Karpas-422 (cell line): ENCODE measurements around the gene GLTPD2. TPM values are rescaled to one million over a fixed set of nuclear protein-coding genes. Genes with fewer than 3 reads are reported as not detected.

Experiments
- DNase-seq: peaks from one replicate; pipeline ENCODE4 v3.0.0-alpha.2; 2015
- H2AFZ ChIP-seq: fragments of 200-600 bp; sonication (generic); 2 replicates; pipeline ENCODE4 v1.6.1; 2014; ENCODE audit warnings: antibody characterized with exemption, low read length, mixed read lengths
- H3K27ac ChIP-seq: fragments of 200-600 bp; sonication (generic); 2 replicates; pipeline ENCODE4 v1.5.1; 2014; ENCODE audit warnings: mild to moderate bottlenecking, low read length, moderate library complexity
- H3K27me3 ChIP-seq: fragments of 200-600 bp; sonication (generic); 2 replicates; pipeline ENCODE4 v1.6.1; 2014; ENCODE audit warnings: low read length, mixed read lengths
- H3K36me3 ChIP-seq: fragments of 200-600 bp; sonication (generic); 2 replicates; pipeline ENCODE4 v1.6.1; 2014; ENCODE audit warnings: low read length, mixed read lengths; ENCODE audit not compliant: insufficient read depth
- H3K4me1 ChIP-seq: fragments of 200-600 bp; sonication (generic); 2 replicates; pipeline ENCODE4 v1.6.1; 2014; ENCODE audit warnings: mild to moderate bottlenecking, low read length, mixed read lengths
- H3K4me2 ChIP-seq: fragments of 200-600 bp; sonication (generic); 2 replicates; pipeline ENCODE4 v1.6.1; 2014; ENCODE audit warnings: low read length, low read depth, mild to moderate bottlenecking; ENCODE audit not compliant: poor library complexity, severe bottlenecking
- H3K4me3 ChIP-seq: fragments of 200-600 bp; sonication (generic); 2 replicates; pipeline ENCODE4 v1.5.1; 2014; ENCODE audit warnings: mild to moderate bottlenecking, antibody characterized with exemption, low read length, mixed read lengths
- H3K79me2 ChIP-seq: fragments of 200-600 bp; sonication (generic); 2 replicates; pipeline ENCODE4 v1.6.1; 2014; ENCODE audit warnings: mild to moderate bottlenecking, low read length, mixed read lengths
- H3K9ac ChIP-seq: fragments of 200-600 bp; sonication (generic); 2 replicates; pipeline ENCODE4 v1.6.0; 2014; ENCODE audit warnings: low read length
- H3K9me2 ChIP-seq: fragments of 200-600 bp; sonication (generic), shearing (Covaris generic); replicated peaks from 2 replicates; pipeline ENCODE4 v1.6.0; 2014; ENCODE audit warnings: mild to moderate bottlenecking, low read length, moderate library complexity; ENCODE audit not compliant: insufficient read depth
- H3K9me3 ChIP-seq: fragments of 300-700, 200-600 bp; sonication (generic); 2 replicates; pipeline ENCODE4 v1.6.1; 2014; ENCODE audit warnings: low read length, mixed read lengths
- H4K20me1 ChIP-seq: fragments of 200-600 bp; sonication (generic); 2 replicates; pipeline ENCODE4 v1.6.1; 2014; ENCODE audit warnings: mild to moderate bottlenecking, antibody characterized with exemption, low read length, low read depth; ENCODE audit not compliant: insufficient read depth
- total RNA-seq: library from RNA; depleted of rRNA; stranded (reverse); fragments of >200 nt; shearing (Covaris generic); gene quantifications from 2 replicates; pipeline ENCODE4 v1.2.3, GENCODE V29; 2014; ENCODE audit warnings: low replicate concordance

The GLTPD2 gene
- total RNA-seq, 1 experiment from 2014 or later, result not detected

DNA sequence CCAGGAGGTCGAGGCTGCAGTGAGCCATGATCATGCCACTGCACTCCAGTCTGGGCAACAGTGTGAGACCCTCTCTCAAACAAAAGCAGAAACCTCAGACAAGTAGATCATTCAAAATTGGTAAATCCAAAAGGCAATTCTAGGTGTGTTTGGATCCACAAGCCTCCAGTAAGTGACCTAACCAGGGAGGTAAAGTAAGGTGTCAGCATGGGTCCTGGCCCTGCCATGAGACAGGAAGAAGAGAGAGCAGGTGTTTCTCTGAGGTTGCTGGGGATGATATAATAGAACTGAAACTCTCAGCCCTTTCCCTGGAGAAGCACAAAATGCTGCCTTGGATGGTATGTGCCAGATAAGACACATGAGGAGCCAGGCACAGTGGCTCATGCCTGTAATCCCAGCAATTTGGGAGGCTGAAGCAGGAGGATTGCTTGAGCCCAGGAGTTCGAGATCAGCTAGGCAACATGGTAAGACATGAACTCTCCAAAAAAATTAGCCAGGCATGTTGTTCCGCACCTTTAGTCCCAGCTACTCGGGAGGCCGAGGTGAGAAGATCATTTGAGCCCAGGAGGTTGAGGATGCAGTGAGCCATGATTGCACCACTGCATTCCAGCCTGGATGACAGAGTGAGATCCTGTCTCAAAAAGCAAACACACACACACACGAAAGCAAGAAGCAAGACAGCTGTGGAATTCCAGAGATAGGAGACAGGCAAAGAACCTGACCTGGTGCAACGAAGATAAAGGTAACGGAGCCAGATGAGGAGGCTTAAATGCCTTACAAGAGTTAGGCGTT, 10.6 kb upstream of the GLTPD2 start:
- no peak overlapping the region for H3K27ac ChIP-seq
- H3K4me2 ChIP-seq, result no peak overlapping the region
- no peaks in the 10 kb centered on the region for H3K9me2 ChIP-seq
- H3K9me3 ChIP-seq, result no peaks in the 10 kb centered on the region
- no peak overlapping the region for H3K9ac ChIP-seq
- no peaks in the 10 kb centered on the region for H4K20me1 ChIP-seq
- H3K4me1 ChIP-seq, result no peaks in the 10 kb centered on the region
- no peaks in the 10 kb centered on the region for H3K36me3 ChIP-seq
- no peak for DNase-seq
- no peaks in the 10 kb centered on the region for H3K79me2 ChIP-seq
- H3K27me3 ChIP-seq, result no peaks in the 10 kb centered on the region
- H2AFZ ChIP-seq, result no peak overlapping the region
- no peak overlapping the region for H3K4me3 ChIP-seq

DNA sequence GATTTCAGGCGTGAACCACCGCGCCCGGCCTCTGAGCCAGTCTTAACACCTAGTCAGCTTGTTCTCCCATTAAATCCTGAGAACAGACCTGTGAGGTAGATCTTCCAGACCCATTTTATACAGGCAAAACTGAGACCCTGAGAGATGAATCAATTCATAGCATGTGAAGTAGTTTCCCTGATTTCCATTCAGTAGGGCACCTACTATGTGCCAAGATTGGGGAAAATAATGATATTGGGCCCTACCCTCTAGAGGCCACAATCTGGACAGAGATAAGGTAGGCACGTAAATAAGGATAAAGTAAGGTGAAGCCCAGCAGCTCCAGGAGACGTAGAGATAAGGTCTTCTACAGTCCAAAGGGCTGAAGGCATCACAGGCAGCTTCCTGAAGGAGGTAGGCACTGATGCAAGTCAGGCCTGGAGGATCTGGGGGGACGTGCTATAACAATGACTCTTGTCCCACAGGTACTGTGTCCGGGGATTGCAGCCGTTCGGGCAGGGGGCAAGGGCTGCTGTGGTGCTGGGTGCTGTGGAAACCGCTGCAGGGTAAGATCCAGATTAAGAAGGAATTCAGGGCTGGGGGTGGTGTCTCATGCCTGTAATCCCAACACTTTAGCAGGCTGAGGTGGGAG, 8.3 kb upstream of the GLTPD2 start:
- DNase-seq, result no peak
- no peak overlapping the region for H3K4me3 ChIP-seq
- no peak overlapping the region for H3K9ac ChIP-seq
- no peaks in the 10 kb centered on the region for H3K27me3 ChIP-seq
- no peaks in the 10 kb centered on the region for H4K20me1 ChIP-seq
- H3K4me2 ChIP-seq, result no peak overlapping the region
- no peaks in the 10 kb centered on the region for H3K9me2 ChIP-seq
- no peaks in the 10 kb centered on the region for H3K4me1 ChIP-seq
- H3K36me3 ChIP-seq, result no peaks in the 10 kb centered on the region
- H3K79me2 ChIP-seq, result no peaks in the 10 kb centered on the region
- no peak overlapping the region for H2AFZ ChIP-seq
- H3K9me3 ChIP-seq, result no peaks in the 10 kb centered on the region
- H3K27ac ChIP-seq, result no peak overlapping the region

DNA sequence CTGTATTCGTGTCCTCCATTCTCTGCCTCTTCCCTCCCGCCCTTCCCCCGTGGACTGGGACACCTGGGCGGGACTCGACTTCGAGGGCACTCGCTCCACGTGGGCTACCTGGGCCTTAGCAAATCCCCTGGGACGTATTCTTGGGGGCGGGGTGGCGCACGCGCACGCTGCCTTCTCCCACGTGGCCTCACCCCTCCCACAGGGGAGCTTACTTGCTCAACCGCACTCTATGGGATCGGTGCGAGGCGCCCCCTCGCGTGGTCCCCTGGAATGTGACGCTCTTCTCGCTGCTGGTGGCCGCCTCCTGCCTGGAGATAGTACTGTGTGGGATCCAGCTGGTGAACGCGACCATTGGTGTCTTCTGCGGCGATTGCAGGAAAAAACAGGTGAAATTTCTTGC, 6.1 kb upstream of the GLTPD2 start:
- Histone ChIP-seq H3K9me2 (no peaks in the 10 kb centered on the region), H3K36me3 (no peaks in the 10 kb centered on the region), H3K79me2 (no peaks in the 10 kb centered on the region), H3K4me3 (no peak overlapping the region), H3K9me3 (no peaks in the 10 kb centered on the region), H3K4me1 (no peaks in the 10 kb centered on the region), H3K9ac (no peak overlapping the region), H3K4me2 (no peak overlapping the region), H4K20me1 (no peaks in the 10 kb centered on the region), H3K27ac (no peak overlapping the region), H3K27me3 (no peaks in the 10 kb centered on the region), H2AFZ (no peak overlapping the region)
- DNase-seq, result no peak

DNA sequence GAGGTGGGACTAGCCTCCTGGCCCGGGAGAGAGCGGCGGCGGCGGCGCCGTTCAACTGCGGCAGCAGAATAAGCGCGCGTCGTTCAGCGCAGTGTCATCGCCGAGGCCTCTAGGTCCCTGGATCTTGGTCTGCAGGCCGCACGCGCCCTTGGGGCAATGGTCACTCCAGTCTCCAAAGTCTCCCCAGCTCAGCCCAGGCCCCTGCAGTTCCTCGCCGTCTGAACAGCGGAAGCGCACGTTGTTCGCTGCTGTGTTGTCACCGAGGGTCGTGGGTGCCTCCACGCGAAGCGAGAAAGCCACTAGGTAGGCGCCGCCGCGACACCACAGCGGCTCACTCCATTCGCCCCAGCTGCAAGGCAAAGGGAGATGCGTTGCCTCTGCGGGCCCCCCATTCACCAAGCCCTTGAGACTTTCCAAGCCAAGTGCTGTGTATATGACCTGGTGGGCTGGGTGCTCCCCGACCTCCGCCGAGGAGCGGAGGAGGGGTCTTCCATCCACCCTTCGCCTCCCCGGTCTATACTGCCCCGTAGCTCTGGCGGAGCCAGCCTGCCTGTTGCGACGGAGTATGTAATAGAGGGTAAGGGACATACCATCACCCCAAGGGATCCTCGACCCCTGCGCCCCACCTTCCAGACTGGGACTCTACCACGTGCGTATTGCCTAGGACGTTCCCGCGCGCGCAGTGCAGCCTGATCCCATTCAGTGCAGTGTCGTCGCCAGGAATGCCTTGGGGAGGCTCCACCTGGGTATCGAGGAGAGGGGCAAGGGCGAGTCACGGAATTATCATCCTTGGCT, 3.3 kb upstream of the GLTPD2 start:
- no peak for DNase-seq
- H3K9ac ChIP-seq, result no peak overlapping the region
- no peaks in the 10 kb centered on the region for H3K27me3 ChIP-seq
- no peaks in the 10 kb centered on the region for H3K9me3 ChIP-seq
- no peaks in the 10 kb centered on the region for H3K9me2 ChIP-seq
- no peaks in the 10 kb centered on the region for H3K79me2 ChIP-seq
- peaks cover 14% of the 10 kb centered on the region for H3K4me1 ChIP-seq
- H3K4me3 ChIP-seq, result no peak overlapping the region
- H3K36me3 ChIP-seq, result no peaks in the 10 kb centered on the region
- H2AFZ ChIP-seq, result no peak overlapping the region
- H3K27ac ChIP-seq, result no peak overlapping the region
- no peaks in the 10 kb centered on the region for H4K20me1 ChIP-seq
- H3K4me2 ChIP-seq, result no peak overlapping the region

DNA sequence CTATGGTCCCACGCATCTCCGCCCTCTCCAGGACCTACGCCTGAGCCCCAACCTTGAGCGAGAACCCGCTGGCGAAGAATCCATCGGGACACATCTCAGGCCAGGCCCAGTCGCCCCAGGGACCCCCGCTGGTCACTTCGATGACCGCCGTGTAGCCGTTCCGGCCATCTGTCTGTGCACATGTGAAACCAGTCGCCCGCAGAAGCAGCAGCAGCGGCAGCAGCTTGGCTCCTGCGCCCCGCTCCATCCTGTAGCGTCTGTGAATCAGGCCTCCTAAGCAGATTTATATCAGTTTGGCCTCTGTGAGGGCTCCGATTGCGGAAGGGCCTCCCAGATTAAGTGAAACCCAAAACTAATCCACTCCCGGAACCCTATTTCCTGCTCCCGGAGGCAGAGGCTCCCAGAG, 2.7 kb upstream of the GLTPD2 start, which contains the start of gene VMO1:
VMO1 (minus strand) TSS at position 259 of the 406 bp plus-strand sequence; CDS start at position 247, 12 bp downstream.
- Histone ChIP-seq H3K27ac (no peak within 1 kb of the TSS), H3K27me3 (no peaks in the 10 kb centered on the region), H3K9ac (no peak within 1 kb of the TSS), H3K4me2 (no peak within 1 kb of the TSS), H4K20me1 (no peaks in the 10 kb centered on the region), H3K4me1 (peaks cover 18% of the 10 kb centered on the region), H3K9me2 (no peaks in the 10 kb centered on the region), H3K79me2 (no peaks in the 10 kb centered on the region), H2AFZ (no peak within 1 kb of the TSS), H3K36me3 (no peaks in the 10 kb centered on the region), H3K9me3 (no peaks in the 10 kb centered on the region), H3K4me3 (no peak within 1 kb of the TSS)
- no peak for DNase-seq

DNA sequence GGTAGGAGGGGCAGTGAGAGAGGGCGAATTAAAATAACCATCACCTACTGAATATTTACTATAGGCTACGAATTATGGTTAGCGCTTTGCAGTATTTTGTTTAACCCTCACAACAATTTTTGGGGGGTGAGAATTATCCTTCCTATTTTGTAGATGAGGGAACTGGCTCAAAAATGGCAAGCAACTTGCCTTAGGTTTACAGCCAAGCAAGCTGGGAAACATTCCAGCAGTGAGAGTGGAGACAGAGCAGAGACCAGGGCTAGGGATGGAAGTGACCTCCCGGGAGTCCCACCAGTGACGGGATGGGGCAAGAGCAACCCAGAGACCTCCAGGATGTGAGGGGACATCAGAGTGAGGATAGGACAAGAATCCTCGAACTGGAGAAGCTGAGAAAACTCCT, 2.2 kb upstream of the GLTPD2 start:
- no peak overlapping the region for H3K27ac ChIP-seq

DNA sequence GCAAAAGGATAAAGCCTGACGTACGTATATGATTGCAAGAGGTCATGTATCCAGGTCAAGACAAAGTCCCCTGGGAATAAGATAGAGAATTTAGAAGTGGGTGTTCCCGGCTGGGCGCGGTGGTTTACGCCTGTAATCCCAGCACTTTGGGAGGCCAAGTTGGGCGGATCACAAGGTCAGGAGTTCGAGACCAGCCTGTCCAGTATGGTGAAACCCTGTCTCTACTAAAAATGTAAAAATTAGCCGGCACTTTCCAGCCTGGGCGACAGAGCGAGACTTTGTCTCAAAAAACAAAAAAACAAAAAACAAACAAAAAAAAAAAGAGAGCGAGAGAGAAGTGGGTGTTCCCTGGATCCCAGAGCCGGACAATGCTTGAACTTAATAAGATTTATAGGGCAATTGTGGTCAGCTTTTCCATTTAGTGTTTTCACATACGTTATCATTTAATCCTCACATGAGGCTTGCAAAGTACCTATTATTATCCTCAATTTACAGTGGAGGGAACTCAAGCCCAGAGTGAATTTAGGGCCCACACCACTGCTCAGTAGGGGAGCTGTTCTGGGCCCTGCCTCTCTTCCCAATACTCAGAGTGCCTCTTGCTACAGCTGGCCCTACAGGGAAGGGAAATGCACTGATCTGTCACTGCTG, 481 bp upstream of the GLTPD2 start:
- Histone ChIP-seq H4K20me1 (no peaks in the 10 kb centered on the region), H3K36me3 (no peaks in the 10 kb centered on the region), H3K79me2 (no peaks in the 10 kb centered on the region), H3K4me3 (no peak overlapping the region), H3K9ac (no peak overlapping the region), H3K27me3 (no peaks in the 10 kb centered on the region), H3K9me3 (no peaks in the 10 kb centered on the region), H3K4me2 (no peak overlapping the region), H3K27ac (no peak overlapping the region), H3K9me2 (no peaks in the 10 kb centered on the region), H2AFZ (no peak overlapping the region), H3K4me1 (peaks cover 18% of the 10 kb centered on the region)
- DNase-seq, result no peak

More for the DNA sequence above, 2.2 kb upstream of the GLTPD2 start:
- Histone ChIP-seq H3K27me3 (no peaks in the 10 kb centered on the region), H3K4me3 (no peak overlapping the region), H3K9me3 (no peaks in the 10 kb centered on the region), H3K79me2 (no peaks in the 10 kb centered on the region), H3K4me1 (peaks cover 18% of the 10 kb centered on the region), H3K4me2 (no peak overlapping the region), H2AFZ (no peak overlapping the region), H3K9me2 (no peaks in the 10 kb centered on the region), H4K20me1 (no peaks in the 10 kb centered on the region), H3K9ac (no peak overlapping the region), H3K36me3 (no peaks in the 10 kb centered on the region)
- DNase-seq, result no peak

DNA sequence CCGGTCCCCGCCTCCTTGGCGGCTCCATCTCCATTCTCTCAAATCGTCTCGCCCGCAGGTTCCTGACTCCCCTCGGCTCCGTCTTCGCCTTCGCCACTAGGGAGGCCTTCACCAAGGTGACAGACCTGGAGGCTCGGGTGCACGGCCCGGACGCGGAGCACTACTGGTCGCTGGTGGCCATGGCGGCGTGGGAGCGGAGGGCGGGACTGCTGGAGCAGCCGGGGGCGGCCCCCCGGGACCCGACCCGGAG, 862 bp downstream of the GLTPD2 start:
- no peak for DNase-seq
- Histone ChIP-seq H3K4me1 (peaks cover 18% of the 10 kb centered on the region), H3K4me2 (peak overlapping the region; percentile 96), H3K9me3 (no peaks in the 10 kb centered on the region), H3K9ac (peak overlapping the region; percentile 78), H2AFZ (peak overlapping the region; percentile 96), H3K27me3 (no peaks in the 10 kb centered on the region), H3K4me3 (peak overlapping the region; percentile 74), H3K36me3 (no peaks in the 10 kb centered on the region), H3K79me2 (no peaks in the 10 kb centered on the region), H3K9me2 (no peaks in the 10 kb centered on the region), H4K20me1 (no peaks in the 10 kb centered on the region), H3K27ac (no peak overlapping the region)
